SU-DHL-6 (cell line): ENCODE results near the gene SMYD1.

ENCODE experiments used
- H2AFZ ChIP-seq: fragments of 200-600 bp; sonication (generic); 2 replicates; pipeline ENCODE4 v1.6.1; 2014; ENCODE audit warnings: low read depth, mild to moderate bottlenecking, moderate library complexity, mixed read lengths, antibody characterized with exemption, low read length; ENCODE audit not compliant: severe bottlenecking
- H3F3A ChIP-seq: fragments of 200-600 bp; shearing (Covaris generic); 2 replicates; pipeline ENCODE4 v1.6.0; 2016; ENCODE audit warnings: antibody characterized with exemption, mild to moderate bottlenecking; ENCODE audit not compliant: insufficient read depth
- H3K27ac ChIP-seq: fragments of 200-600 bp; sonication (generic); 2 replicates; pipeline ENCODE4 v1.5.1; 2016; ENCODE audit warnings: low read depth, mild to moderate bottlenecking, low read length, moderate library complexity, mixed read lengths
- H3K27me3 ChIP-seq: fragments of 200-600 bp; sonication (generic), shearing (Covaris generic); 2 replicates; pipeline ENCODE4 v1.6.0; 2014; ENCODE audit warnings: mild to moderate bottlenecking, low read length
- H3K36me3 ChIP-seq: fragments of 200-600 bp; sonication (generic); 2 replicates; pipeline ENCODE4 v1.6.1; 2014; ENCODE audit warnings: mild to moderate bottlenecking, low read length, mixed read lengths
- H3K4me2 ChIP-seq: fragments of 300-600, 200-600 bp; shearing (Covaris generic), sonication (generic); 2 replicates; pipeline ENCODE4 v1.6.0; 2014; ENCODE audit warnings: low read length, low read depth, mild to moderate bottlenecking; ENCODE audit not compliant: poor library complexity, severe bottlenecking
- H3K4me3 ChIP-seq: fragments of 200-600 bp; sonication (generic); 2 replicates; pipeline ENCODE4 v1.5.1; 2014; ENCODE audit warnings: antibody characterized with exemption, low read length, mild to moderate bottlenecking, mixed read lengths; ENCODE audit not compliant: insufficient read depth, poor library complexity, severe bottlenecking
- H3K79me2 ChIP-seq: fragments of 200-600 bp; sonication (generic); 2 replicates; pipeline ENCODE4 v1.6.1; 2014; ENCODE audit warnings: mild to moderate bottlenecking, low read length, moderate library complexity; ENCODE audit not compliant: insufficient read depth
- H3K9ac ChIP-seq: fragments of 200-600 bp; sonication (generic); 2 replicates; pipeline ENCODE4 v1.7.0; 2014; ENCODE audit warnings: mild to moderate bottlenecking, low read length
- H3K9me2 ChIP-seq: fragments of 200-600 bp; sonication (generic); replicated peaks from 2 replicates; pipeline ENCODE4 v1.6.1; 2014; ENCODE audit warnings: low read length; ENCODE audit not compliant: insufficient read depth
- H3K9me3 ChIP-seq: fragments of 200-600 bp; sonication (generic); 2 replicates; pipeline ENCODE4 v1.6.1; 2014; ENCODE audit warnings: low read length, mixed read lengths; ENCODE audit not compliant: insufficient read depth
- H4K20me1 ChIP-seq: fragments of 200-600 bp; sonication (generic); 2 replicates; pipeline ENCODE4 v1.6.1; 2014; ENCODE audit warnings: low read depth, mild to moderate bottlenecking, antibody characterized with exemption, low read length, moderate library complexity, mixed read lengths
- EZH2phosphoT487 ChIP-seq: fragments of 200-600 bp; sonication (generic), shearing (Covaris generic); conservative IDR thresholded peaks from 2 replicates; pipeline ENCODE4 v1.6.1; 2018; ENCODE audit warnings: mild to moderate bottlenecking, antibody characterized with exemption, low read length, moderate library complexity, mixed read lengths
- TF ChIP-seq, protein P1 (sequence below): fragments of 200-600 bp; sonication (generic); IDR thresholded peaks from one replicate; pipeline ENCODE4 v1.5.1; 2017; ENCODE audit warnings: antibody characterized with exemption, mild to moderate bottlenecking, low read length, moderate library complexity; ENCODE audit not compliant: insufficient read depth, poor library complexity, severe bottlenecking

The SMYD1 gene

DNA sequence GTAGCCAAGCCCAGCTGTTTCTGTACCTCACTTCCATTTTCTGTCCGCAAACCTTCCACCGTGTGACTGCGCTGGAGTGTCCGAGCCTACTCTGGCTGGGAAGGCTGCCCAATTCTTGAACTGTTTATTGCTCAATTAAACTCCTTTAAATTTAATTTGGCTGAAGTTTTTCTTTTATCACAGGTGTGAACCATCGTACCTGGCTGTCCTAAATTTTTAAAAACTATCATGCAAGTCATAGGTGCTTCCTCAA is 45.0 kb upstream of the SMYD1 start:
- H3K27me3 ChIP-seq, result no peaks in the 10 kb centered on the region
- H3K9ac ChIP-seq, result no peak overlapping the region
- no peak for TF ChIP-seq EZH2phosphoT487
- TF ChIP-seq, protein P1, sequence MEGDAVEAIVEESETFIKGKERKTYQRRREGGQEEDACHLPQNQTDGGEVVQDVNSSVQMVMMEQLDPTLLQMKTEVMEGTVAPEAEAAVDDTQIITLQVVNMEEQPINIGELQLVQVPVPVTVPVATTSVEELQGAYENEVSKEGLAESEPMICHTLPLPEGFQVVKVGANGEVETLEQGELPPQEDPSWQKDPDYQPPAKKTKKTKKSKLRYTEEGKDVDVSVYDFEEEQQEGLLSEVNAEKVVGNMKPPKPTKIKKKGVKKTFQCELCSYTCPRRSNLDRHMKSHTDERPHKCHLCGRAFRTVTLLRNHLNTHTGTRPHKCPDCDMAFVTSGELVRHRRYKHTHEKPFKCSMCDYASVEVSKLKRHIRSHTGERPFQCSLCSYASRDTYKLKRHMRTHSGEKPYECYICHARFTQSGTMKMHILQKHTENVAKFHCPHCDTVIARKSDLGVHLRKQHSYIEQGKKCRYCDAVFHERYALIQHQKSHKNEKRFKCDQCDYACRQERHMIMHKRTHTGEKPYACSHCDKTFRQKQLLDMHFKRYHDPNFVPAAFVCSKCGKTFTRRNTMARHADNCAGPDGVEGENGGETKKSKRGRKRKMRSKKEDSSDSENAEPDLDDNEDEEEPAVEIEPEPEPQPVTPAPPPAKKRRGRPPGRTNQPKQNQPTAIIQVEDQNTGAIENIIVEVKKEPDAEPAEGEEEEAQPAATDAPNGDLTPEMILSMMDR, result no peak
- H3K79me2 ChIP-seq, result no peaks in the 10 kb centered on the region
- H3K36me3 ChIP-seq, result no peaks in the 10 kb centered on the region
- H4K20me1 ChIP-seq, result no peaks in the 10 kb centered on the region
- H3K4me3 ChIP-seq, result no peak overlapping the region
- H3F3A ChIP-seq, result no peaks in the 10 kb centered on the region
- peaks cover 8% of the 10 kb centered on the region; the same call in 1 of the 2 replicates for H3K9me3 ChIP-seq
- no peak overlapping the region for H3K4me2 ChIP-seq
- H2AFZ ChIP-seq, result no peak overlapping the region
- no peaks in the 10 kb centered on the region for H3K9me2 ChIP-seq
- H3K27ac ChIP-seq, result no peak overlapping the region

DNA sequence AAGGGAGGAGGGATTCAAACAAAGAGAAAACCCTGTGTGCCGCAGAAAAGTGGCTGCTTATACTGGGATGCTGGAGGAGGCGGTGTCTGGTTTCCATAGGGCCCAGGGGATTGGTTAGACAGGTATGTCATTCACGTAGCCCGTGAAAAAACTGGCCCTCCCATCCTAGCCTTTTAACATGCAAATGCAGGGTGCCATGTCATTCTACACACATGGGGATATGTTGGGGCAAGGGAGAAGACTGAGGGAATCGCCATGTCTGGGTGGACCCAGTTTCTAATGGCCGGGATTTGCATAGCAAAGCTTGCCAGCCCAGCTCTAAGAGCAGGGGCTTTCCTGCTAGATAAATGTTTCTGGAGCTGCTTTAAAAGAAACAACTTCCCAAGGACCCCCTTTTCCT is 43.1 kb upstream of the SMYD1 start:
- Histone ChIP-seq H4K20me1 (no peaks in the 10 kb centered on the region), H3K4me3 (no peak overlapping the region), H3K27me3 (no peaks in the 10 kb centered on the region), H3K4me2 (no peak overlapping the region), H3F3A (peaks cover 3% of the 10 kb centered on the region; the same call in 1 of the 2 replicates), H3K9me3 (peaks cover under 1% of the 10 kb centered on the region; the same call in 1 of the 2 replicates), H3K27ac (no peak overlapping the region), H3K36me3 (peaks cover 11% of the 10 kb centered on the region; the same call in 1 of the 2 replicates), H3K9me2 (no peaks in the 10 kb centered on the region), H3K79me2 (no peaks in the 10 kb centered on the region), H2AFZ (no peak overlapping the region), H3K9ac (no peak overlapping the region)
- TF ChIP-seq, protein P1, result no peak
- no peak for TF ChIP-seq EZH2phosphoT487

DNA sequence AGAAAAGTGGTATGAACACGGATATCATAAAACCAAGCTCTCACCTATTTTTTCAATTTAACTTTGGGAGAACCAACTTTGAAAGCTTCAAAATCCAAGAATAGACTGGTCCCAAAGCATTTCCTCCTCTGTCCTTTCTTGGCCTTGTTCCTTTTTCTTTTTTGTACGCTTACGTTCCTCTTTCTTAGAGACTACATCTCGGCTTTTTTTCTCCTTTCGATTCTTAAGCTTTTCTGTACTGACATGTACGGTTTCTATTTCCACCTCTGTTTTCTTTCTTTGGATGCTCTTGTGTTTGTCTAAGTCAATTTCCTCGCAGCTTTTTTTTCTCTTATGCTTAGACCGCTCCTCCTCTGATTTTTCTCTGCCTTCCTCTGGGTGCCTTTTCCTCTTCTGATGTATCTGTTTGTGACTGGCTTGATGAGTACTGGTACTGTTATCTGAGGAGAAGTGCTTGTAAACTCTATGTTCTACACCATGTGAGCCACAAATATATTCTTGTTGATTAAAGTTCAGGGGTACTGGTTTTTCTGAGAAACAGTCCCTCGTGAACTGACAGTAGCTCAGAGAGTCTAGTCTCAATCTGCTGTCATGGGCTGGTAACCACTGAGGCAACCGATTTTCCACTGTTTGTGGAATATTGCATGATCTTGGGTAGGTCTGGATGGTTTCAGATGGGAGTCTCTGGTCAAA is 39.8 kb upstream of the SMYD1 start:
- H3K9ac ChIP-seq, result no peak overlapping the region
- H2AFZ ChIP-seq, result no peak overlapping the region
- TF ChIP-seq, protein P1, result no peak
- no peak for TF ChIP-seq EZH2phosphoT487
- H3K79me2 ChIP-seq, result no peaks in the 10 kb centered on the region
- no peaks in the 10 kb centered on the region for H3K27me3 ChIP-seq
- peaks cover 22% of the 10 kb centered on the region; the same call in 1 of the 2 replicates for H3K36me3 ChIP-seq
- no peak overlapping the region for H3K4me2 ChIP-seq
- no peaks in the 10 kb centered on the region for H4K20me1 ChIP-seq
- no peak overlapping the region for H3K27ac ChIP-seq
- no peaks in the 10 kb centered on the region for H3K9me2 ChIP-seq
- H3F3A ChIP-seq, result peaks cover 3% of the 10 kb centered on the region; the same call in 1 of the 2 replicates
- H3K4me3 ChIP-seq, result no peak overlapping the region
- H3K9me3 ChIP-seq, result no peaks in the 10 kb centered on the region
